Keratinocyte (primary cell): ENCODE measurements around the gene UBL7. TPM values are rescaled to one million over a fixed set of nuclear protein-coding genes. Genes with fewer than 3 reads are reported as not detected.

ENCODE experiments used
- DNase-seq: peaks from one replicate; pipeline ENCODE4 v3.0.0-alpha.2; 2011; ENCODE audit warnings: low read depth, missing footprints, low spot score
- FAIRE-seq: peaks from 2 replicates; lab custom pipeline; 2011; peaks lifted over from hg19 to GRCh38; lab: Jason Lieb, UNC
- H2AFZ ChIP-seq: 2 replicates; pipeline ENCODE4 v1.6.0; 2012; ENCODE audit warnings: low read length, control low read depth, inconsistent platforms; ENCODE audit not compliant: control insufficient read depth
- H3K27ac ChIP-seq: 2 replicates; pipeline ENCODE4 v1.5.1; 2011; ENCODE audit warnings: low read length; ENCODE audit not compliant: control insufficient read depth, insufficient read depth
- H3K27me3 ChIP-seq: 3 replicates; pipeline ENCODE4 v1.6.0; 2011; ENCODE audit warnings: low read length; ENCODE audit not compliant: control insufficient read depth, insufficient read depth; ENCODE audit errors: extremely low read depth
- H3K36me3 ChIP-seq, 2 experiments: 2 replicates in 1 of 2; 3 replicates in 1 of 2; pipeline ENCODE4 v1.5.1; 2011; ENCODE audit warnings: low read length in 2 of 2, mild to moderate bottlenecking in 1 of 2; ENCODE audit not compliant: control insufficient read depth in 2 of 2, insufficient read depth in 2 of 2; ENCODE audit errors: extremely low read depth in 1 of 2
- H3K4me1 ChIP-seq: 3 replicates; pipeline ENCODE4 v1.5.1; 2011; ENCODE audit warnings: low read length; ENCODE audit not compliant: control insufficient read depth, insufficient read depth; ENCODE audit errors: extremely low read depth
- H3K4me2 ChIP-seq: 3 replicates; pipeline ENCODE4 v1.6.0; 2011; ENCODE audit warnings: low read depth, low read length; ENCODE audit not compliant: control insufficient read depth, insufficient read depth; ENCODE audit errors: extremely low read depth
- H3K4me3 ChIP-seq, 3 experiments: fragments of 200-600 bp in 1 of 3; sonication (generic) in 1 of 3; 2 replicates in 2 of 3; 3 replicates in 1 of 3; pipeline ENCODE4 v1.5.1; 2011 to 2016; ENCODE audit warnings: low read length in 3 of 3, mild to moderate bottlenecking in 3 of 3, control low read depth in 2 of 3, inconsistent platforms in 1 of 3, low read depth in 1 of 3, mixed read lengths in 1 of 3, mixed run types in 1 of 3, moderate library complexity in 1 of 3; ENCODE audit not compliant: control insufficient read depth in 2 of 3, insufficient read depth in 2 of 3; ENCODE audit errors: extremely low read depth in 1 of 3
- H3K79me2 ChIP-seq: 2 replicates; pipeline ENCODE4 v1.6.0; 2012; ENCODE audit warnings: low read length; ENCODE audit not compliant: control insufficient read depth, insufficient read depth
- H3K9ac ChIP-seq: 3 replicates; pipeline ENCODE4 v1.6.0; 2011; ENCODE audit warnings: low read length; ENCODE audit not compliant: control insufficient read depth, insufficient read depth; ENCODE audit errors: extremely low read depth
- H3K9me1 ChIP-seq: 3 replicates; pipeline ENCODE4 v1.6.0; 2011; ENCODE audit warnings: low read length; ENCODE audit not compliant: control insufficient read depth, insufficient read depth; ENCODE audit errors: extremely low read depth
- H3K9me3 ChIP-seq: 2 replicates; pipeline ENCODE4 v1.5.1; 2012; ENCODE audit warnings: low read depth, low read length; ENCODE audit not compliant: control insufficient read depth
- H4K20me1 ChIP-seq: 3 replicates; pipeline ENCODE4 v1.6.0; 2011; ENCODE audit warnings: low read length; ENCODE audit not compliant: control insufficient read depth, insufficient read depth; ENCODE audit errors: extremely low read depth
- CTCF ChIP-seq, 3 experiments: IDR thresholded peaks in 1 of 3; conservative IDR thresholded peaks in 1 of 3; optimal IDR thresholded peaks in 1 of 3; 2 replicates in 2 of 3; 3 replicates in 1 of 3; pipeline versions ENCODE3 to v1.5.1; 2011; ENCODE audit warnings: low read length in 3 of 3, mild to moderate bottlenecking in 3 of 3, moderate library complexity in 2 of 3, control low read depth in 1 of 3, inconsistent platforms in 1 of 3; ENCODE audit not compliant: insufficient read depth in 2 of 3; ENCODE audit errors: extremely low read depth in 1 of 3
- EZH2 ChIP-seq: IDR thresholded peaks from one replicate; pipeline ENCODE4 v1.6.1; 2012; ENCODE audit warnings: inconsistent platforms, mild to moderate bottlenecking, low read length, moderate library complexity
- dilution Hi-C: fragments of 300-500 bp; cut with MboI; formaldehyde crosslinking; loops from one replicate; pipeline ENCODE4 v1.7.0; 2020; ENCODE audit warnings: low sequenced_read_pairs; ENCODE audit not compliant: extremely low pct_ligation_motif_present
- polyA plus RNA-seq, 5 experiments: library from polyadenylated mRNA; depleted of rRNA in 3 of 5; stranded (reverse) in 3 of 5; stranded (forward) in 1 of 5; unstranded in 1 of 5; fragments of >200 nt; gene quantifications; 1 replicate in 1 of 5; 2 replicates in 3 of 5; 3 replicates in 1 of 5; pipeline versions ENCODE4 v1.2.1 to v1.2.3, GENCODE V29; 2011 to 2012; ENCODE audit warnings: missing spikeins in 2 of 5, low read depth in 1 of 5, low replicate concordance in 1 of 5

Gene UBL7
- polyA plus RNA-seq, 1 donor (not counting 4 experiments of a cell fraction or from before 2014, with no cell fraction given) = 45.8 TPM

- H3K4me3 ChIP-seq = no peak overlapping the region
- H3K9me1 ChIP-seq = peaks cover 3% of the 10 kb centered on the region
- H3K4me1 ChIP-seq = peaks cover 26% of the 10 kb centered on the region
- no peaks in the 10 kb centered on the region for H3K27me3 ChIP-seq
- H3K36me3 ChIP-seq = peaks cover 12 to 23% of the 10 kb centered on the region in 2 experiments
- TF ChIP-seq EZH2 (no peak), CTCF (optimal IDR thresholded peaks at IDR 0.05 in 1 of 3, IDR thresholded peaks at IDR 0.05 in 1 of 3, conservative IDR thresholded peaks at IDR 0.05 in 1 of 3; ENCODE audit: extremely low read depth in 1 of 3, insufficient read depth in 2 of 3, low read length in 3 of 3) (no peak)
- no peaks in the 10 kb centered on the region for H3K79me2 ChIP-seq
- H3K4me2 ChIP-seq = no peak overlapping the region
- H2AFZ ChIP-seq = no peak overlapping the region
- H3K9me3 ChIP-seq = no peaks in the 10 kb centered on the region
- H3K9ac ChIP-seq = no peak overlapping the region
- dilution Hi-C loops = no loop called here
- FAIRE-seq = no peak
- no peak for DNase-seq
- H3K27ac ChIP-seq = no peak overlapping the region
- H4K20me1 ChIP-seq = no peaks in the 10 kb centered on the region
Observed at GRCh38 chr15:74408385-74408784, 52.6 kb downstream of the UBL7 start.

GRCh38 chr15:74406992-74407705 is 53.8 kb downstream of the UBL7 start:
- H3K36me3 ChIP-seq = peaks cover 7 to 17% of the 10 kb centered on the region in 2 experiments
- H2AFZ ChIP-seq = peak overlapping the region; percentile 65
- no peaks in the 10 kb centered on the region for H3K27me3 ChIP-seq
- H3K9ac ChIP-seq = peak overlapping the region; percentile 69
- peak overlapping the region; percentile 82 for H3K27ac ChIP-seq
- H3K9me1 ChIP-seq = peaks cover 3% of the 10 kb centered on the region
- no peak for DNase-seq
- no peaks in the 10 kb centered on the region for H3K9me3 ChIP-seq
- peak; percentile 85 for FAIRE-seq
- TF ChIP-seq EZH2 (no peak), CTCF (optimal IDR thresholded peaks at IDR 0.05 in 1 of 3, IDR thresholded peaks at IDR 0.05 in 1 of 3, conservative IDR thresholded peaks at IDR 0.05 in 1 of 3; ENCODE audit: extremely low read depth in 1 of 3, insufficient read depth in 2 of 3, low read length in 3 of 3) (peak in 2 of 3 experiments; percentile 14 to 31)
- H3K4me1 ChIP-seq = peaks cover 31% of the 10 kb centered on the region
- peak overlapping the region in 1 of 3 experiments; percentile 17 for H3K4me3 ChIP-seq
- H4K20me1 ChIP-seq = no peaks in the 10 kb centered on the region
- dilution Hi-C loops = no loop called here
- H3K79me2 ChIP-seq = no peaks in the 10 kb centered on the region
- peak overlapping the region; percentile 14 for H3K4me2 ChIP-seq
